HEK293T (cell line): ENCODE data around the gene GATA3.

ENCODE experiments used
- CTCF ChIA-PET: fragments of 350-600 bp; formaldehyde crosslinking; extraction: SDS; loops from one replicate; lab custom pipeline; 2021; ENCODE audit warnings: antibody characterized with exemption, inconsistent platforms; lab: Yijun Ruan, JAX
- POLR2A ChIA-PET: fragments of 350-600 bp; formaldehyde crosslinking; extraction: SDS; loops from one replicate; lab custom pipeline; 2020; ENCODE audit warnings: antibody characterized with exemption, inconsistent platforms; lab: Yijun Ruan, JAX
- DNase-seq: peaks from one replicate; pipeline ENCODE4 v3.0.0; 2012; ENCODE audit warnings: mixed read lengths; ENCODE audit errors: extremely low spot score
- ARNT ChIP-seq: fragments of 450-650 bp; IDR thresholded peaks from 2 replicates; pipeline ENCODE4 v1.6.1; 2017; ENCODE audit warnings: mild to moderate bottlenecking
- BHLHE40 ChIP-seq: fragments of 450-650 bp; IDR thresholded peaks from 2 replicates; pipeline ENCODE4 v1.6.1; 2016; ENCODE audit warnings: mild to moderate bottlenecking, moderate library complexity, borderline replicate concordance
- CTBP1 ChIP-seq: fragments of 450-650 bp; IDR thresholded peaks from 2 replicates; pipeline ENCODE4 v1.6.1; 2016; ENCODE audit warnings: borderline replicate concordance
- ELF4 ChIP-seq: fragments of 450-650 bp; IDR thresholded peaks from 2 replicates; pipeline ENCODE4 v1.6.1; 2017; ENCODE audit warnings: antibody characterized with exemption
- FOXA1 ChIP-seq: fragments of 450-650 bp; IDR thresholded peaks from 2 replicates; pipeline ENCODE4 v1.6.1; 2016; ENCODE audit warnings: mild to moderate bottlenecking
- FOXK2 ChIP-seq: fragments of 450-650 bp; IDR thresholded peaks from 2 replicates; pipeline ENCODE4 v1.6.1; 2016; ENCODE audit warnings: mild to moderate bottlenecking
- FOXM1 ChIP-seq: fragments of 450-650 bp; IDR thresholded peaks from 2 replicates; pipeline ENCODE4 v1.6.1; 2017; ENCODE audit warnings: mild to moderate bottlenecking, borderline replicate concordance
- HDGF ChIP-seq: fragments of 450-650 bp; IDR thresholded peaks from 2 replicates; pipeline ENCODE4 v1.6.1; 2017; ENCODE audit warnings: antibody characterized with exemption, borderline replicate concordance
- L3MBTL2 ChIP-seq: fragments of 450-650 bp; conservative IDR thresholded peaks from 2 replicates; pipeline ENCODE4 v1.6.1; 2016; ENCODE audit warnings: mild to moderate bottlenecking
- LEF1 ChIP-seq: fragments of 450-650 bp; IDR thresholded peaks from 2 replicates; pipeline ENCODE4 v1.6.1; 2017; ENCODE audit warnings: mild to moderate bottlenecking, borderline replicate concordance
- NFRKB ChIP-seq: fragments of 450-650 bp; IDR thresholded peaks from 2 replicates; pipeline ENCODE4 v1.6.1; 2016; ENCODE audit warnings: mild to moderate bottlenecking, moderate library complexity
- PKNOX1 ChIP-seq: fragments of 450-650 bp; IDR thresholded peaks from 2 replicates; pipeline ENCODE4 v1.6.1; 2016
- SP1 ChIP-seq: fragments of 450-650 bp; IDR thresholded peaks from 2 replicates; pipeline ENCODE4 v1.6.1; 2017
- SUZ12 ChIP-seq: fragments of 450-650 bp; IDR thresholded peaks from 2 replicates; pipeline ENCODE4 v1.6.1; 2016; ENCODE audit warnings: mild to moderate bottlenecking
- TARDBP ChIP-seq: fragments of 450-650 bp; IDR thresholded peaks from 2 replicates; pipeline ENCODE4 v1.6.1; 2016
- ZNF384 ChIP-seq: fragments of 450-650 bp; IDR thresholded peaks from 2 replicates; pipeline ENCODE4 v1.6.1; 2016

The GATA3 gene

DNA sequence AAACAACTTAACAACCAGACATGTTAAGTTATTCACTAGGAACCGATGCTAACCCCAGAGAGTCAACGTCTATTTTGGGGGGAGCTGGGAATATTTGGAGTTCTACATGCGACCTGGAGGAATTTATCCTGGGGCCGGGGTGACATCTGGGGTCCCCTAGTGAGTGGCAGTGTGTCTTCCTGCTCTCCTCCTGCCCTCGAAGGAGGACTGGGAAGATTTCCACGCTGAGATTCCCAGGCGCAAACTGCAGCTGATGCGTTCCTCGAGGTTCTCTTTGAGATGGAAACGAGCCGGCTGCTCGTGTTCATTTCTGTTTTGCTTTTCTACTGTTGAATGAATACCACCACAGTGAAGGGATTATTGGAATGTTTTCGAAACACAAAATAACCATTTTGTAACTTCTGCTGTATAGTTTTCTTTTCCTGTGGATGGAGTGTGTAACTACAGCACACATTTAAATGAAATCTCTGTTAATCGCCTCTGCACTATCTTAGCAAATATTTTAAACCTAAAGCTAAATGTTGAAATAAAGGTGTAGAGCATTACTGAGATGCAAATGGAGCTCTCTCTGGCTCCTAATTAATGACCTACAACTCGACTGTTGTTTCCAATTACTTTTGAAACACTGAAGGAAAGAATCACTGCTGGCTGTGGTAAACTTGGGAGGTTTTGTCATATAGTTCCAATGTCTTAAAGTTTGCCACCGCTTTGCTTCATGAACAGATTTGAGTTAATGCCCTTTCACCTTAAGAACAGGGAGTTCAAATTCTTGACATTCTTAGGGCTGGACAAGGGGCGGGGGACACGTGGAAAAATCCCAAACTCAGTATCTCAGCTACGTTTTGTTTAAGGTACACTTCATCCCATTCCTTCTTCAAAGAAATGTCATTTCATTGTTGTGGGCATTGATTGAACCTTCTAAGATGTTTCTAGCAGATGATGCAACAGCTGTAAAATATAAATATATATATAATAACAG, 21.1 kb downstream of the GATA3 start:
- POLR2A ChIA-PET: no interaction called here
- no peak for DNase-seq
- TF ChIP-seq FOXK2 (no peak), NFRKB (no peak), SP1 (no peak), TARDBP (no peak), SUZ12 (no peak), PKNOX1 (no peak), LEF1 (no peak), BHLHE40 (no peak), L3MBTL2 (no peak), ARNT (no peak), FOXM1 (no peak), CTBP1 (no peak), HDGF (no peak), FOXA1 (no peak), ELF4 (no peak), ZNF384 (no peak)
- CTCF ChIA-PET: interaction anchor here (0.6 kb wide), 1 partner anchor 203 kb away, joined by 4 read pairs; no protein-coding TSS in a partner anchor

- no peak for DNase-seq
- TF ChIP-seq LEF1: no peak
- TF ChIP-seq ZNF384: no peak
- no peak for TF ChIP-seq NFRKB
- TF ChIP-seq ARNT: no peak
- no peak for TF ChIP-seq SP1
- TF ChIP-seq FOXA1: no peak
- TF ChIP-seq L3MBTL2: no peak
- no peak for TF ChIP-seq HDGF
- no peak for TF ChIP-seq TARDBP
- no peak for TF ChIP-seq BHLHE40
- no peak for TF ChIP-seq FOXM1
- no peak for TF ChIP-seq ELF4
- no peak for TF ChIP-seq SUZ12
- TF ChIP-seq FOXK2: no peak
- no peak for TF ChIP-seq PKNOX1
- no peak for TF ChIP-seq CTBP1
- POLR2A ChIA-PET: no interaction called here
- CTCF ChIA-PET: no interaction called here
Measured at GRCh38 chr10:8076933-8077332, 22.4 kb downstream of the GATA3 start.

GRCh38 chr10:8078027-8078426, 23.5 kb downstream of the GATA3 start:
- DNase-seq: no peak
- CTCF ChIA-PET: no interaction called here
- no peak for TF ChIP-seq PKNOX1
- no peak for TF ChIP-seq FOXK2
- no peak for TF ChIP-seq ARNT
- TF ChIP-seq FOXM1: no peak
- TF ChIP-seq SUZ12: no peak
- TF ChIP-seq FOXA1: no peak
- TF ChIP-seq ZNF384: no peak
- POLR2A ChIA-PET: no interaction called here

GRCh38 chr10:8079126-8079525, 24.6 kb downstream of the GATA3 start:
- POLR2A ChIA-PET: no interaction called here
- no peak for DNase-seq
- TF ChIP-seq FOXK2 (no peak), NFRKB (no peak), ARNT (no peak), SUZ12 (no peak), CTBP1 (no peak), LEF1 (no peak), SP1 (no peak), TARDBP (no peak), HDGF (no peak), ZNF384 (no peak), FOXM1 (no peak), L3MBTL2 (no peak), ELF4 (no peak), BHLHE40 (no peak), FOXA1 (no peak), PKNOX1 (no peak)
- CTCF ChIA-PET: no interaction called here

DNA sequence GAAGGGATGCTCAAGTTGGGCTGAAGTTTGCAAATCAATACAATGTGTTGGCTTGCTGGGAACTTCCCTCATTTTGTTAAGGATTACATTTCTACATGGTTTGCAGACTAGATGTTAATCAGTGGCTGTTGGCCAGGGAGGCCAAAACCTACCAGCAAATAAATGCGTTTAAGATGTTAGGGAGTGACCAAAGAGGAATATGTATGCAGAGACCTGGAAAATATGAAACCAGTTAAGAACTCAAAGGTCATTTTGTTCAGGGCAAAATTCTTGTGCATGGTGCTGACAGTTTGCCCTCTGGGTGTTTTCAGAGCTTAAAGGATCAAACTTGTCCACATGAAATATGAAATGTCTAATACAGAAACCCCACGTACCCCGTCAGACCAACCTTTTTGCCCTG, 30.3 kb downstream of the GATA3 start:
- POLR2A ChIA-PET: no interaction called here
- TF ChIP-seq CTBP1: no peak
- no peak for TF ChIP-seq PKNOX1
- CTCF ChIA-PET: interaction anchor here (0.6 kb wide), 1 partner anchor 19 kb away, joined by 9 read pairs; no protein-coding TSS in a partner anchor
- no peak for DNase-seq
